GM12878 (cell line): ENCODE data around the gene RAD51B. TPM values are rescaled to one million over a fixed set of nuclear protein-coding genes. Genes with fewer than 3 reads are reported as not detected.

Experiments used
- DPF2 ChIP-seq: fragments of 450-650 bp; IDR thresholded peaks from 2 replicates; pipeline ENCODE4 v1.6.1; 2017; ENCODE audit warnings: mild to moderate bottlenecking
- E4F1 ChIP-seq: fragments of 450-650 bp; IDR thresholded peaks from 2 replicates; pipeline ENCODE4 v1.6.1; 2018; ENCODE audit warnings: borderline replicate concordance, mild to moderate bottlenecking; ENCODE audit not compliant: partially characterized antibody
- EZH2 ChIP-seq: IDR thresholded peaks from 2 replicates; pipeline ENCODE4 v1.6.1; 2012; ENCODE audit warnings: low read depth, mild to moderate bottlenecking, control low read depth, inconsistent platforms, low read length, borderline replicate concordance; ENCODE audit not compliant: control insufficient read depth
- IKZF1 ChIP-seq: fragments of 450-650 bp; conservative IDR thresholded peaks from 2 replicates; pipeline ENCODE4 v1.6.1; 2017; ENCODE audit warnings: antibody characterized with exemption, mild to moderate bottlenecking
- IKZF2 ChIP-seq, 2 experiments: fragments of 450-650 bp; IDR thresholded peaks; 2 replicates each; pipeline ENCODE4 v1.6.1; 2017; ENCODE audit warnings: mild to moderate bottlenecking in 2 of 2, moderate library complexity in 2 of 2
- MYC ChIP-seq: IDR thresholded peaks from 2 replicates; pipeline ENCODE4 v1.6.1; 2011; ENCODE audit warnings: mild to moderate bottlenecking, low read length, moderate library complexity, inconsistent platforms; ENCODE audit not compliant: insufficient read depth, insufficient replicate concordance, insufficient read length, severe bottlenecking
- NR2F1 ChIP-seq: fragments of 450-650 bp; conservative IDR thresholded peaks from 2 replicates; pipeline ENCODE4 v1.6.1; 2017; ENCODE audit warnings: mild to moderate bottlenecking
- PML ChIP-seq: IDR thresholded peaks from 2 replicates; pipeline ENCODE4 v1.6.1; 2012; ENCODE audit warnings: low read length, inconsistent platforms
- POLR2A ChIP-seq: IDR thresholded peaks from 2 replicates; pipeline ENCODE4 v1.6.1; 2011; ENCODE audit warnings: low read depth, mild to moderate bottlenecking, low read length
- RB1 ChIP-seq: fragments of 450-650 bp; formaldehyde crosslinking; IDR thresholded peaks from 2 replicates; pipeline ENCODE4 v1.6.1; 2017; ENCODE audit warnings: mild to moderate bottlenecking, borderline replicate concordance
- REST ChIP-seq: IDR thresholded peaks from 2 replicates; pipeline ENCODE4 v1.6.1; 2012; ENCODE audit warnings: mild to moderate bottlenecking, low read depth, low read length
- RUNX3 ChIP-seq: IDR thresholded peaks from 2 replicates; pipeline ENCODE4 v1.6.1; 2012; ENCODE audit warnings: low read length, inconsistent platforms
- SREBF2 ChIP-seq: IDR thresholded peaks from 2 replicates; pipeline ENCODE4 v1.6.1; 2012; ENCODE audit warnings: mild to moderate bottlenecking, low read length
- ZBTB40 ChIP-seq: fragments of 450-650 bp; IDR thresholded peaks from 2 replicates; pipeline ENCODE4 v1.6.1; 2016; ENCODE audit warnings: mild to moderate bottlenecking, moderate library complexity, borderline replicate concordance
- ZNF384 ChIP-seq: IDR thresholded peaks from 2 replicates; pipeline ENCODE4 v1.6.1; 2012; ENCODE audit warnings: low read depth, mild to moderate bottlenecking, low read length, improper control_type of control experiment, borderline replicate concordance
- polyA plus RNA-seq, 11 experiments: library from polyadenylated mRNA; depleted of rRNA in 4 of 11; unstranded in 6 of 11; stranded (reverse) in 5 of 11; fragments of >200 nt; fragmentation: Nextera tagmentation in 4 of 11; fragmentation: Illumina TruSeq in 1 of 11; extraction: Ambion mirVana in 4 of 11; extraction: Trizol in 1 of 11; gene quantifications; 1 replicate in 1 of 11; 2 replicates in 10 of 11; pipeline versions ENCODE4 v1.2.1 to v1.2.3, GENCODE V29; 2011 to 2016; ENCODE audit warnings: inconsistent platforms in 2 of 11, missing spikeins in 2 of 11, low read depth in 1 of 11
- total RNA-seq, 4 experiments: library from RNA; depleted of rRNA in 3 of 4; stranded (reverse); fragments of >200 nt in 3 of 4; fragmentation: Illumina TruSeq in 1 of 4; extraction: Trizol in 1 of 4; gene quantifications; 2 replicates each; pipeline versions ENCODE4 v1.2.1 to v1.2.3, GENCODE V29; 2013 to 2021
- TF ChIP-seq, protein P1 (sequence below): IDR thresholded peaks from 2 replicates; pipeline ENCODE4 v1.6.1; 2011; ENCODE audit warnings: borderline replicate concordance, low read depth, mild to moderate bottlenecking, moderate library complexity, mixed read lengths, low read length; ENCODE audit not compliant: insufficient read depth; ENCODE audit errors: extremely low read length

RAD51B gene
- total and polyA plus RNA-seq, 10 of the 15 experiments (the other 5 are each of a cell fraction or from before 2014, with no cell fraction given) = 9.8 to 26.8 (median 21.3) TPM

- TF ChIP-seq NR2F1 = no peak
- TF ChIP-seq, protein P1, sequence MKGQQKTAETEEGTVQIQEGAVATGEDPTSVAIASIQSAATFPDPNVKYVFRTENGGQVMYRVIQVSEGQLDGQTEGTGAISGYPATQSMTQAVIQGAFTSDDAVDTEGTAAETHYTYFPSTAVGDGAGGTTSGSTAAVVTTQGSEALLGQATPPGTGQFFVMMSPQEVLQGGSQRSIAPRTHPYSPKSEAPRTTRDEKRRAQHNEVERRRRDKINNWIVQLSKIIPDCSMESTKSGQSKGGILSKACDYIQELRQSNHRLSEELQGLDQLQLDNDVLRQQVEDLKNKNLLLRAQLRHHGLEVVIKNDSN = no peak
- no peak for TF ChIP-seq POLR2A
- peak; percentile 65 for TF ChIP-seq IKZF1
- no peak for TF ChIP-seq DPF2
- TF ChIP-seq E4F1 = no peak
- TF ChIP-seq RUNX3 = peak; percentile 88
- no peak for TF ChIP-seq SREBF2
- TF ChIP-seq IKZF2 (IDR thresholded peaks at IDR 0.05) = peak; percentile 67 to 75; a peak in 3 of 4 replicates
- no peak for TF ChIP-seq REST
- no peak for TF ChIP-seq PML
- no peak for TF ChIP-seq MYC
- TF ChIP-seq ZNF384 = no peak
- TF ChIP-seq RB1 = no peak
- no peak for TF ChIP-seq EZH2
- TF ChIP-seq ZBTB40 = no peak
These were observed 517.7 kb downstream of the RAD51B start (continued) for GRCh38 chr14:68337279-68337678.
